Ectodermal cell (in vitro differentiated cells): ENCODE results near the gene B3GALT5.

Experiments
- H3K27ac ChIP-seq: 2 replicates; pipeline ENCODE4 v1.7.0; 2013; ENCODE audit warnings: mild to moderate bottlenecking, low read depth, low read length; ENCODE audit not compliant: insufficient read depth, poor library complexity, severe bottlenecking
- H3K27me3 ChIP-seq: 2 replicates; pipeline ENCODE4 v1.7.0; 2013; ENCODE audit warnings: mild to moderate bottlenecking, low read length; ENCODE audit not compliant: insufficient read depth, control insufficient read depth, poor library complexity, severe bottlenecking
- H3K36me3 ChIP-seq: one replicate; pipeline ENCODE4 v1.7.0; 2013; ENCODE audit warnings: low read length; ENCODE audit not compliant: control insufficient read depth, insufficient read depth
- H3K4me1 ChIP-seq: one replicate; pipeline ENCODE4 v1.7.0; 2013; ENCODE audit warnings: low read length; ENCODE audit not compliant: control insufficient read depth, insufficient read depth
- H3K4me3 ChIP-seq: 2 replicates; pipeline ENCODE4 v1.7.0; 2013; ENCODE audit warnings: low read depth, low read length, control low read depth; ENCODE audit not compliant: insufficient read depth
- H3K9me3 ChIP-seq: 2 replicates; pipeline ENCODE4 v1.7.0; 2013; ENCODE audit warnings: mild to moderate bottlenecking, low read length, moderate library complexity; ENCODE audit not compliant: control insufficient read depth
- WGBS, 2 experiments: methylation state at CpG; one replicate each; pipeline ENCODE4 v1.1.7; 2013; ENCODE audit warnings: missing lambda C conversion rate in 2 of 2; 5-methylcytosine and 5-hydroxymethylcytosine counted together

Gene B3GALT5

DNA sequence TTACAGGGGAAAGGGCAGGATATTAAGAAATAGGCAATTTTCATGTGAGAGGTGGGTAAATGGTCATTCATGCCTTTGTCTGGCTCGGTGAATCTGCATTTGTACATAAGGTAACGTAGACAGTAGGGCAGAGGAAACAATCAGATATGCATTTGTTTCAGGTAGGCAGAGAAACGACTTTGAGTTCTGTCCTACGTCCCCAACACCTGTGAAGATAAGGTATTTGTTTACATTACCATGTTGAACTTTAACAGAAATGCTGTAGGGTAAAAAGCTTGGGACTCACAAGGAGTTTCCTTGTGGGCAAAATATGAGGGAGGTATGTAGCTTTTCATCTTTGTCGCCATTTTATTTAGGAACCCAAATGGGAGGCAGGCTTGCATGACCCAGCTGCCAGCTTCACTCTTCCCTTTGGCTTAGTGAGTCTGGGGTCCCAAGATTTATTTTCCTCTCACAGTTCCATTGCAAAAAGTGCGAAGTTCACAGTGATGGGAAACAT, 31.4 kb downstream of the B3GALT5 start:
- H3K4me3 ChIP-seq: no peak overlapping the region
- peaks cover 19% of the 10 kb centered on the region for H3K4me1 ChIP-seq
- no peaks in the 10 kb centered on the region for H3K36me3 ChIP-seq
- H3K27me3 ChIP-seq: no peaks in the 10 kb centered on the region
- 88 to 95% methylated on average over 6 of the region's 6 CpGs for WGBS, 2 experiments
- H3K27ac ChIP-seq: no peak overlapping the region
- no peaks in the 10 kb centered on the region for H3K9me3 ChIP-seq

DNA sequence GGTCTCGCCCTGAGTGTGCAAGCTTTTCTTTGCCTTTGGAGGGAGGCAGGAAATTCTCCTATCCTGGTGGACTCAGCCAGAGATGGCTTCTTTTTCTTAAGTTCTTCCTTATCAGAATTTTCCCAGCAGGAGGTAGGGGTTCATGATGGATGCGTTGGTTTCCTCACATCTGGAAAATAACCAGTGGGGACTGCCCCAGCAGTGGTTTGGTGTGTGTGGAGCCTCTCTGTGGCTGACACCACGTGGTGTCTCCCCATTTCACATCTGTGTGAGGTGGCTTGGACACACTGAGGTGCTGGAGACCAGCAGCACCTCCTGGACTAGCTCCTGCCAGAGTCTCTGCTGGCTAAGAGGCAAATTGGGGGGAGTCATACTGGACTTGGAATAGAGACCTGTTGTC, 32.6 kb downstream of the B3GALT5 start:
- no peaks in the 10 kb centered on the region for H3K27me3 ChIP-seq
- H3K36me3 ChIP-seq: no peaks in the 10 kb centered on the region
- no peak overlapping the region for H3K4me3 ChIP-seq
- H3K9me3 ChIP-seq: no peaks in the 10 kb centered on the region
- H3K4me1 ChIP-seq: peaks cover 19% of the 10 kb centered on the region
- H3K27ac ChIP-seq: no peak overlapping the region
- 88 to 89% methylated on average over 3 of the region's 3 CpGs for WGBS, 2 experiments

DNA sequence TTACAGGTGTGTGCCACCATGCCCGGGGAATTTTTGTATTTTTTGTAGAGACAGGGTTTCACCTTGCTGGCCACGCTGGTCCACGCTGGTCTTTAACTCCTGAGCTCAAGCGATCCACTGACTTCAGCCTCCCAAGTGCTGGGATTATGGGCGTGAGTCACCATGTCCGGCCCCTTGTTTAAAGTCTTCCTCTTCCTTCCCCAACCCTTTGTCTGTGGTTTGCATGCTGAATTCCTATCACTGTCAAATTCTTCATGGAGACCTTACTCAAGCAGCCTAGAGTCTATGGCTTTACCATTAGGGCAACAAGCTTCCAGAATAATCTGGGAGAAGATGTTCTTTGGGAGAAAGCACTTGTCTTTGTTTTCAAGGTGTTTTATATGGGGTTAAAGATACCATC, 34.7 kb downstream of the B3GALT5 start:
- WGBS, 2 experiments: 91% methylated on average over 6 of the region's 6 CpGs
- Histone ChIP-seq H3K27ac (no peak overlapping the region), H3K4me1 (peaks cover 19% of the 10 kb centered on the region), H3K9me3 (no peaks in the 10 kb centered on the region), H3K4me3 (no peak overlapping the region), H3K36me3 (no peaks in the 10 kb centered on the region), H3K27me3 (no peaks in the 10 kb centered on the region)

DNA sequence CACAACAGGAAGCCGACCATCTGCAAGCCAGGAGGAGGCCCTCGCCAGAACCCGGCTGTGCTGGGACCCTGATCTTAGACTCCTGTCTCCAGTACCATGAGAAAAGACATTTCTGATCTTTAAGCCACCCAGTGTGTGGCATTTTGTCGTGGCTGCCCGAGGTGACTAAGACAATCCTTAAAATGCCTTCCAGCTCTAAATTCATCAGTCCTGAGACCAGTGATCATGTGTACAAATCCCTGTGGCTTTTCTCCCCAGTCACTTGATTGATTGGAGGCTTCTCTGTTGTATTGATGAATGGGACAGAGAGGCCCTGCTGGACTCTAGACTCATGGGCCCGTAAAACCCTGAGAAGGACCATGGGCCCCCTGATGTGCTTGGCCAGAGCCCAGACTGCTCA, 36.1 kb downstream of the B3GALT5 start:
- Histone ChIP-seq H3K4me1 (peaks cover 13% of the 10 kb centered on the region), H3K36me3 (no peaks in the 10 kb centered on the region), H3K9me3 (no peaks in the 10 kb centered on the region), H3K27ac (no peak overlapping the region), H3K4me3 (no peak overlapping the region), H3K27me3 (no peaks in the 10 kb centered on the region)
- 66 to 73% methylated on average over 6 of the region's 6 CpGs for WGBS, 2 experiments

DNA sequence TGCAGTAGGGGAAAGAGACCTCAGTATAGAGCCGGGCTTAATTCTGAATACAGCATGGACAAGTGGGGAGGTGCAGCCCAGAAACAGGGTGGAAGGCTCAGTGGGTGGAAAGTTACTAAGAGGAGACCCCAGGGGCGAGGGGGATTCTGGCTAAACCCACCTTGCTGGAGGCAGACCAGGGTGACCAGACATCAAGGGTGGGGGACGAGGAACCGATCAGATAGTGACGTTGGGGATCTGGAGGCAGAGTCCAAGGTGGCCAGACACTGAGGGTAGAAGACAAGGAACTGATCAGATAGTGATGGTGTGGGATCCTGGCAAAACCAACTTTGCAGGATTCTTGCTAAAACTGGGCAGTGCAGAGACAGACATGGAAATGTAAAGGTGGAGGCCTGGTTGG, 36.8 kb downstream of the B3GALT5 start:
- 92 to 93% methylated on average over 5 of the region's 5 CpGs for WGBS, 2 experiments
- Histone ChIP-seq H3K4me1 (peaks cover 7% of the 10 kb centered on the region), H3K36me3 (no peaks in the 10 kb centered on the region), H3K27me3 (no peaks in the 10 kb centered on the region), H3K9me3 (no peaks in the 10 kb centered on the region), H3K27ac (no peak overlapping the region), H3K4me3 (no peak overlapping the region)

DNA sequence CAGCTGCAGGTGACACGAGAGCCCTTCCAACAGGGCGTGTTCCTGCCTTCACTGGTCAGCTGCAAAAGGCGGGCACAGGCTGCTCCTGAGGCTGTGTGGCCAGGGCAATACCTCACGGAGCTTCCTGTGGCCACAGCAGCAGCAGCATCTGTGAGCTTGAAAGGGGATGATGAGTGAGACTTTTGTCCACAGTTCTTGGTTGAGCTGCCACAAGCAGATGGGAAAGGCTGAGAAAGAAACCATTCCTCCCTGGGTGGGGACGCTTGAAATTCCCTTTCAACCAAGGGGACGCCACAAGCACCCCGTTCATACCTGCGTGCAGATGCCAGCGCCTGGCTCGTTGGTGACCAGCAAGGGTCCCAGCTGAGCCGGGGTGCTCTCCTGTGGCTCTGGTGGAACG, 37.6 kb downstream of the B3GALT5 start:
- Histone ChIP-seq H3K27ac (no peak overlapping the region), H3K27me3 (no peaks in the 10 kb centered on the region), H3K4me3 (no peak overlapping the region), H3K9me3 (no peaks in the 10 kb centered on the region), H3K4me1 (peaks cover under 1% of the 10 kb centered on the region), H3K36me3 (no peaks in the 10 kb centered on the region)
- WGBS, 2 experiments: 92 to 93% methylated on average over 12 of the region's 12 CpGs

DNA sequence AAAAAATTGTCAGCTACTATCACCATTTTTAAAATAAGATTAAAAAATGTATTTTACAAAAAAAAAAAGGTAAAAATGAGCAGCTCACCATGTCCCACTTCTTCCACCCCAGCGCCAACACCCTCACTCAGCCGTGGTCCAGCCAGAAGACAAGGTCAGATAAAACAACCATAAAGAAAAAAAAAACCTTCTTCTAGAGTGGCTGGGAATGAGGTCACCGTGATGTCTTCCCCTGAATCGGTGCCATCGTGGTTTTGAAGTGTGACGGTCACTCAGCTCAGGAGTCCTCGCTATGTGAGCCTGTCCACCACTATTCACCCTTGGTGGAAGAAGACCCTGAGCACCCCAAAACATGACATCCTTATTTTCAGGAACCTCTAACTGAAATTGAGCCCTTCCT, 38.1 kb downstream of the B3GALT5 start:
- 90 to 94% methylated on average over 7 of the region's 7 CpGs for WGBS, 2 experiments
- no peak overlapping the region for H3K4me3 ChIP-seq
- H3K36me3 ChIP-seq: no peaks in the 10 kb centered on the region
- no peak overlapping the region for H3K27ac ChIP-seq
- no peaks in the 10 kb centered on the region for H3K9me3 ChIP-seq
- H3K27me3 ChIP-seq: no peaks in the 10 kb centered on the region
- H3K4me1 ChIP-seq: no peaks in the 10 kb centered on the region

DNA sequence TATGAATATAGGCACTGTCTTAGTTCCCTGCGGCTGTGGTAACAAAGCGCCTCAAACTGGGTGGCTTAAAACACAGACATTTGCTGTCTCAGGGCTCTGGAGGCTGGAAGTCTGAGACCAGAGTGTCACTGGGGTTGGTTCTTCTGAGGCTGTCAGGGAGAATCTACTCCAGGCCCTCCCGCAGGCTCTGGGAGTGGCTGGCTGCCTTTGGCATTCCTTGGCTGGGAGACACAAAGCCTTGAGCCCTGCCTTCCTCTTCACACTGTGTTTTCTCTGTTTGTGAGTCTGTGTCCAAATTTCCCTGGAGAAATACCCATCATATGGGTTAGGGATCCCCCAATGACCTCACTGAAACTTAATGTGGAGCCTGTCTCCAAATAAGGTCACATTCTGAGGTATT, 38.5 kb downstream of the B3GALT5 start:
- Histone ChIP-seq H3K9me3 (no peaks in the 10 kb centered on the region), H3K36me3 (no peaks in the 10 kb centered on the region), H3K27me3 (no peaks in the 10 kb centered on the region), H3K27ac (no peak overlapping the region), H3K4me1 (no peaks in the 10 kb centered on the region), H3K4me3 (no peak overlapping the region)
- WGBS, 2 experiments: 79 to 90% methylated on average over 3 of the region's 3 CpGs

DNA sequence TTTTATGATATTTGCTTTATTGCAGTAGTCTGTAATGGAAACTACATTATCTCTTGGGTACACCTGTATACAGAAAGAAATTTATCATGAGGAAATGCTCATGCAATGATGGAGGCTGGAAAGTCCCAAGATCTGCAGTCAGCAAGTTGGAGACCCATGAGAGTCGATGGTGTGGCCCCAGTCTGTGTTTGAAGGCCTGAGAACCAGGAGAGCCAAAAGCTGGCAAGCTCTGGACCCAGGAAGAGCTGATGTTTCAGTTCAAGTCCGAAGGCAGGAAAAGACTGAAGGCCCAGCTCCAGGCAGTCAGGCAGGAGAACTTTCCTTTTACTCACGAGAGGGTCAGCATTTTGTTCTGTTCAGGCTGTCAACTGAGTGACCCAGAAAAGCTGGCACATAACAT, 42.2 kb downstream of the B3GALT5 start:
- H3K4me3 ChIP-seq: no peak overlapping the region
- no peaks in the 10 kb centered on the region for H3K36me3 ChIP-seq
- no peaks in the 10 kb centered on the region for H3K9me3 ChIP-seq
- no peak overlapping the region for H3K27ac ChIP-seq
- no peaks in the 10 kb centered on the region for H3K27me3 ChIP-seq
- no peaks in the 10 kb centered on the region for H3K4me1 ChIP-seq
- WGBS, 2 experiments: 93% methylated on average over 3 of the region's 3 CpGs

DNA sequence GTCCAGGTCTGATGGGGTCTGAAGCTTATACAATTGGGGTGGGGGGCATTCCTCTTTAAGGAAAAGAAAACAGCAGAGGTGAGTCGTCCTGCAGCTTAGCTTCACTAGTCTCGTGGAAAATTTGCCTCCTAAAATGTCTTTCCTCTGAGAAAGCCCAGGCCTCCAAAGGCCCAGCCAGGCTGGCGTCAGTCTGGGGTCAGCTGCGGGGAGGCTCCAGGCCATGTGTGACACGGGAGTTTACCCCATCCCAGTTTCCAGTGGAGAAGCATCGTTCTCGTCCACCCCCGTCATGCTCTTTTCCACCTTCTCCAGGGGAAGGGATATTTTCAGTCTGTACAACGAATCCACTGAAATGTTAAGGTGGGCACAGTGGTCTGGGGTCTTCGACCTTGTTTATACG, 42.8 kb downstream of the B3GALT5 start:
- no peaks in the 10 kb centered on the region for H3K4me1 ChIP-seq
- no peak overlapping the region for H3K4me3 ChIP-seq
- no peak overlapping the region for H3K27ac ChIP-seq
- no peaks in the 10 kb centered on the region for H3K27me3 ChIP-seq
- no peaks in the 10 kb centered on the region for H3K9me3 ChIP-seq
- WGBS, 2 experiments: 90% methylated on average over 11 of the region's 11 CpGs
- no peaks in the 10 kb centered on the region for H3K36me3 ChIP-seq

DNA sequence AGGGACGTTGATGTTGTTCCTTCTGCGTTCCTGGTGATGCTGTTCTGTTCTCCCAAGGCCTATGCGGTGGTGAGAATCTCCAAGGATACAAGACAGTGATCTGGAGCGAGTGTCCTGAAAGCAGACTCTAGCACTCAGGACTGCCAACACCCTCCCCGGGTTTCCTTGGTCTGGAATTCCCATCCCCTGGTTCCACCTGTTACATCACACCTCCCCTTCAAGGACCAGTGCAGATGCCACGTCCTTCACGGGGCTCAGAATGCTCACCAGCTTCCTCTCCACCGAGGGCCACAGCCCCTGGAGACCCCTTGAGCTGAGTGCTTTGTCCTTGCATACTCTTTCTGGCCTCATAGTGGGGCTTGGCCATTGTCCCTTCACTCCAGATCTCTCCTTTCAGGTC, 43.5 kb downstream of the B3GALT5 start:
- Histone ChIP-seq H3K27ac (no peak overlapping the region), H3K4me3 (no peak overlapping the region), H3K27me3 (no peaks in the 10 kb centered on the region), H3K36me3 (no peaks in the 10 kb centered on the region), H3K9me3 (no peaks in the 10 kb centered on the region), H3K4me1 (no peaks in the 10 kb centered on the region)
- WGBS, 2 experiments: 87 to 88% methylated on average over 8 of the region's 8 CpGs
